GM21576 (cell line): ENCODE data around the gene TCF12.
"Not testable (repeated sequence)": the region's sequence is repeated elsewhere in the genome, so short reads cannot be mapped to it uniquely, and the experiment has no call there.

Experiments used
- ATAC-seq: cut with Tn5 transposase; IDR thresholded peaks from one replicate; pipeline ENCODE4 v1.9.1; 2021; ENCODE audit warnings: mild to moderate bottlenecking, moderate library complexity; ENCODE audit not compliant: unreplicated experiment

TCF12 gene

GRCh38 chr15:57089815-57090495 is 171.5 kb downstream of the TCF12 start:
- ATAC-seq: no peak

- no peak for ATAC-seq
These were observed 172.0 kb downstream of the TCF12 start for GRCh38 chr15:57090496-57090859.

- no peak for ATAC-seq
These were observed 173.2 kb downstream of the TCF12 start for GRCh38 chr15:57091636-57092035.

- ATAC-seq: no peak
These were observed 173.8 kb downstream of the TCF12 start for GRCh38 chr15:57092252-57092651.

GRCh38 chr15:57094321-57095257 is 176.1 kb downstream of the TCF12 start:
- no peak for ATAC-seq

- no peak for ATAC-seq
These were observed 177.5 kb downstream of the TCF12 start for GRCh38 chr15:57095896-57096295.

- no peak for ATAC-seq
These were observed 178.8 kb downstream of the TCF12 start for GRCh38 chr15:57097246-57097645.

GRCh38 chr15:57097919-57098543 is 179.6 kb downstream of the TCF12 start:
- ATAC-seq: not testable (repeated sequence)

GRCh38 chr15:57098896-57099295 is 180.5 kb downstream of the TCF12 start:
- ATAC-seq: no peak

GRCh38 chr15:57100136-57100539 is 181.7 kb downstream of the TCF12 start:
- no peak for ATAC-seq

- no peak for ATAC-seq
These were observed 184.4 kb downstream of the TCF12 start for GRCh38 chr15:57102858-57103257.

GRCh38 chr15:57108296-57108695 is 189.9 kb downstream of the TCF12 start:
- ATAC-seq: no peak

- ATAC-seq: no peak
These were observed 190.6 kb downstream of the TCF12 start for GRCh38 chr15:57109005-57109404.

GRCh38 chr15:57111002-57111401 is 192.6 kb downstream of the TCF12 start:
- ATAC-seq: no peak

GRCh38 chr15:57112178-57112577 is 193.7 kb downstream of the TCF12 start:
- no peak for ATAC-seq

GRCh38 chr15:57114070-57114469 is 195.6 kb downstream of the TCF12 start:
- ATAC-seq: no peak

GRCh38 chr15:57118013-57118799 is 199.8 kb downstream of the TCF12 start:
- no peak for ATAC-seq

- no peak for ATAC-seq
These were observed 203.8 kb downstream of the TCF12 start for GRCh38 chr15:57122080-57122840.

GRCh38 chr15:57124036-57124435 is 205.6 kb downstream of the TCF12 start:
- ATAC-seq: no peak

- ATAC-seq: no peak
These were observed 210.6 kb downstream of the TCF12 start for GRCh38 chr15:57129064-57129463.
